Panc1 (cell line): ENCODE measurements around the gene UNKL. TPM values are rescaled to one million over a fixed set of nuclear protein-coding genes. Genes with fewer than 3 reads are reported as not detected.

Experiments used
- ATAC-seq: fragments of 200-7000 bp; cut with Tn5 transposase; 2 replicates; pipeline ENCODE4 v1.9.1; 2020; ENCODE audit warnings: mild to moderate bottlenecking, moderate library complexity
- BruUV-seq: library from RNA; stranded (reverse); fragments of 400-500 nt; replicated peaks from 2 replicates; lab custom pipeline; 2021; lab: Mats Ljungman, UMichigan
- CTCF ChIA-PET: fragments of 300-600 bp; sonication (Branson Sonifier 250); formaldehyde crosslinking; loops from one replicate; lab custom pipeline; 2022; ENCODE audit warnings: antibody characterized with exemption; lab: Charles Lee
- POLR2A ChIA-PET: fragments of 300-600 bp; sonication (Branson Sonifier 250); formaldehyde crosslinking; loops from one replicate; lab custom pipeline; 2022; ENCODE audit warnings: antibody characterized with exemption; lab: Charles Lee
- DNase-seq: peaks from one replicate; pipeline ENCODE4 v3.0.0-alpha.2; 2010; ENCODE audit warnings: low read depth, low spot score
- H3K27ac ChIP-seq: 2 replicates; pipeline ENCODE4 v1.5.1; 2011; ENCODE audit warnings: mild to moderate bottlenecking, low read length, inconsistent platforms
- H3K27me3 ChIP-seq: fragments of 200-500 bp; sonication (Bioruptor generic); 2 replicates; pipeline ENCODE4 v1.6.0; 2014; ENCODE audit warnings: low read length, inconsistent platforms; ENCODE audit not compliant: control insufficient read depth, insufficient read depth
- H3K36me3 ChIP-seq: fragments of 200-500 bp; sonication (Bioruptor generic); 2 replicates; pipeline ENCODE4 v1.5.1; 2014; ENCODE audit warnings: inconsistent platforms, mild to moderate bottlenecking, low read length, moderate library complexity; ENCODE audit not compliant: control insufficient read depth, insufficient read depth
- H3K4me1 ChIP-seq: 2 replicates; pipeline ENCODE4 v1.5.1; 2011; ENCODE audit warnings: inconsistent platforms, mild to moderate bottlenecking, low read length, moderate library complexity; ENCODE audit not compliant: control insufficient read depth, insufficient read depth
- H3K4me3 ChIP-seq, 2 experiments: 2 replicates each; pipeline ENCODE4 v1.5.1; 2011 to 2012; ENCODE audit warnings: low read depth in 2 of 2, low read length in 2 of 2, mild to moderate bottlenecking in 2 of 2, inconsistent platforms in 1 of 2, moderate library complexity in 1 of 2
- H3K9me3 ChIP-seq: fragments of 200-500 bp; sonication (Bioruptor generic); 2 replicates; pipeline ENCODE4 v1.5.1; 2014; ENCODE audit warnings: low read depth, mild to moderate bottlenecking, inconsistent platforms, low read length, moderate library complexity; ENCODE audit not compliant: control insufficient read depth, insufficient read depth
- POLR2AphosphoS5 ChIP-seq: IDR thresholded peaks from 2 replicates; pipeline ENCODE4 v1.6.1; 2012; ENCODE audit warnings: mild to moderate bottlenecking, low read depth, low read length, moderate library complexity
- SIN3A ChIP-seq: IDR thresholded peaks from 2 replicates; pipeline ENCODE4 v1.6.1; 2012; ENCODE audit warnings: low read depth, mild to moderate bottlenecking, low read length, moderate library complexity, borderline replicate concordance; ENCODE audit not compliant: insufficient read depth
- TCF7L2 ChIP-seq: IDR thresholded peaks from 2 replicates; pipeline ENCODE4 v1.6.1; 2011; ENCODE audit warnings: mild to moderate bottlenecking, low read depth, low read length, inconsistent platforms
- in situ Hi-C: cut with HindIII; loops from 2 replicates; pipeline ENCODE4 v1.10.0; 2016; ENCODE audit warnings: low sequenced_read_pairs, low pct_unique_long_range_greater_than_20kb
- intact Hi-C: fragments of 100-400 bp; cut with micrococcal nuclease; formaldehyde crosslinking; loops from one replicate; pipeline ENCODE4 v1.10.0; 2022; ENCODE audit not compliant: unreplicated experiment
- total RNA-seq: library from RNA; stranded (reverse); gene quantifications from one replicate; pipeline ENCODE4 v1.2.1, GENCODE V29; 2021; ENCODE audit not compliant: unreplicated experiment
- TF ChIP-seq, protein P1 (sequence below): fragments of 450-650 bp; IDR thresholded peaks from 2 replicates; pipeline ENCODE4 v1.5.1; 2017; ENCODE audit warnings: mild to moderate bottlenecking
- TF ChIP-seq, protein P2 (sequence below), 2 experiments: IDR thresholded peaks; 2 replicates each; pipeline ENCODE4 v1.6.1; 2011 to 2012; ENCODE audit warnings: low read depth in 2 of 2, control low read depth in 1 of 2, low read length in 1 of 2, mild to moderate bottlenecking in 1 of 2, moderate library complexity in 1 of 2; ENCODE audit not compliant: insufficient read depth in 1 of 2

The UNKL gene
- total RNA-seq, 1 experiment from 2014 or later, result 26.6 TPM

DNA sequence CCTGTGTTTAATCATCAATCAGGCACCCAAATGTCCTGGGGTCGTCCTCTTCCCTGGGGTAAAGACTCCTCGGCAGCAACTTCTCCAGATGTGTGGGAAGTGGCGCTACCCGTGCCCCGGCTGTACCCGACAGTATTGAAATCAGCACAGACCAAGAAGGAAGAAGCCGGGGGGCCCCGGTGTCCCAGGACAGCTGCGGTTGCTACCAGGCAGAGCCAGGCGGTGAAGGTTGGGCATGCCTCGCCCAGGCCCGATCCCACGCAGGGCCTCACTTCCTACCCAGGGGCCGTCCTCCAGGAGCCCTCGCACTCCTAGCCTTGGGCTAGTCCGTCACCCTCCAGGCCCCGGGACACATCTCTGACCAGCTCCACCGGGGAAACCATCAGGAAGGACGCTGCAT lies 38.8 kb upstream of the UNKL start:
- ChIA-PET CTCF (no interaction called here), POLR2A (no interaction called here)
- in situ Hi-C loops (no loop called here), intact Hi-C loops (no loop called here)
- no peak for DNase-seq
- H3K4me3 ChIP-seq, result no peak overlapping the region
- no peaks in the 10 kb centered on the region for H3K27me3 ChIP-seq
- no peak overlapping the region for H3K27ac ChIP-seq
- BruUV-seq, result no TSS peak
- no peak for ATAC-seq
- no peaks in the 10 kb centered on the region for H3K4me1 ChIP-seq
- no peaks in the 10 kb centered on the region for H3K9me3 ChIP-seq
- H3K36me3 ChIP-seq, result no peaks in the 10 kb centered on the region; the same call in 1 of the 2 replicates
- TF ChIP-seq TCF7L2 (no peak), POLR2AphosphoS5 (no peak), SIN3A (no peak)
- TF ChIP-seq, protein P1, sequence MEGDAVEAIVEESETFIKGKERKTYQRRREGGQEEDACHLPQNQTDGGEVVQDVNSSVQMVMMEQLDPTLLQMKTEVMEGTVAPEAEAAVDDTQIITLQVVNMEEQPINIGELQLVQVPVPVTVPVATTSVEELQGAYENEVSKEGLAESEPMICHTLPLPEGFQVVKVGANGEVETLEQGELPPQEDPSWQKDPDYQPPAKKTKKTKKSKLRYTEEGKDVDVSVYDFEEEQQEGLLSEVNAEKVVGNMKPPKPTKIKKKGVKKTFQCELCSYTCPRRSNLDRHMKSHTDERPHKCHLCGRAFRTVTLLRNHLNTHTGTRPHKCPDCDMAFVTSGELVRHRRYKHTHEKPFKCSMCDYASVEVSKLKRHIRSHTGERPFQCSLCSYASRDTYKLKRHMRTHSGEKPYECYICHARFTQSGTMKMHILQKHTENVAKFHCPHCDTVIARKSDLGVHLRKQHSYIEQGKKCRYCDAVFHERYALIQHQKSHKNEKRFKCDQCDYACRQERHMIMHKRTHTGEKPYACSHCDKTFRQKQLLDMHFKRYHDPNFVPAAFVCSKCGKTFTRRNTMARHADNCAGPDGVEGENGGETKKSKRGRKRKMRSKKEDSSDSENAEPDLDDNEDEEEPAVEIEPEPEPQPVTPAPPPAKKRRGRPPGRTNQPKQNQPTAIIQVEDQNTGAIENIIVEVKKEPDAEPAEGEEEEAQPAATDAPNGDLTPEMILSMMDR, result no peak
- TF ChIP-seq, protein P2, sequence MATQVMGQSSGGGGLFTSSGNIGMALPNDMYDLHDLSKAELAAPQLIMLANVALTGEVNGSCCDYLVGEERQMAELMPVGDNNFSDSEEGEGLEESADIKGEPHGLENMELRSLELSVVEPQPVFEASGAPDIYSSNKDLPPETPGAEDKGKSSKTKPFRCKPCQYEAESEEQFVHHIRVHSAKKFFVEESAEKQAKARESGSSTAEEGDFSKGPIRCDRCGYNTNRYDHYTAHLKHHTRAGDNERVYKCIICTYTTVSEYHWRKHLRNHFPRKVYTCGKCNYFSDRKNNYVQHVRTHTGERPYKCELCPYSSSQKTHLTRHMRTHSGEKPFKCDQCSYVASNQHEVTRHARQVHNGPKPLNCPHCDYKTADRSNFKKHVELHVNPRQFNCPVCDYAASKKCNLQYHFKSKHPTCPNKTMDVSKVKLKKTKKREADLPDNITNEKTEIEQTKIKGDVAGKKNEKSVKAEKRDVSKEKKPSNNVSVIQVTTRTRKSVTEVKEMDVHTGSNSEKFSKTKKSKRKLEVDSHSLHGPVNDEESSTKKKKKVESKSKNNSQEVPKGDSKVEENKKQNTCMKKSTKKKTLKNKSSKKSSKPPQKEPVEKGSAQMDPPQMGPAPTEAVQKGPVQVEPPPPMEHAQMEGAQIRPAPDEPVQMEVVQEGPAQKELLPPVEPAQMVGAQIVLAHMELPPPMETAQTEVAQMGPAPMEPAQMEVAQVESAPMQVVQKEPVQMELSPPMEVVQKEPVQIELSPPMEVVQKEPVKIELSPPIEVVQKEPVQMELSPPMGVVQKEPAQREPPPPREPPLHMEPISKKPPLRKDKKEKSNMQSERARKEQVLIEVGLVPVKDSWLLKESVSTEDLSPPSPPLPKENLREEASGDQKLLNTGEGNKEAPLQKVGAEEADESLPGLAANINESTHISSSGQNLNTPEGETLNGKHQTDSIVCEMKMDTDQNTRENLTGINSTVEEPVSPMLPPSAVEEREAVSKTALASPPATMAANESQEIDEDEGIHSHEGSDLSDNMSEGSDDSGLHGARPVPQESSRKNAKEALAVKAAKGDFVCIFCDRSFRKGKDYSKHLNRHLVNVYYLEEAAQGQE (IDR thresholded peaks at IDR 0.05; ENCODE audit: insufficient read depth in 1 of 2, low read depth in 2 of 2, low read length in 1 of 2), result no peak

DNA sequence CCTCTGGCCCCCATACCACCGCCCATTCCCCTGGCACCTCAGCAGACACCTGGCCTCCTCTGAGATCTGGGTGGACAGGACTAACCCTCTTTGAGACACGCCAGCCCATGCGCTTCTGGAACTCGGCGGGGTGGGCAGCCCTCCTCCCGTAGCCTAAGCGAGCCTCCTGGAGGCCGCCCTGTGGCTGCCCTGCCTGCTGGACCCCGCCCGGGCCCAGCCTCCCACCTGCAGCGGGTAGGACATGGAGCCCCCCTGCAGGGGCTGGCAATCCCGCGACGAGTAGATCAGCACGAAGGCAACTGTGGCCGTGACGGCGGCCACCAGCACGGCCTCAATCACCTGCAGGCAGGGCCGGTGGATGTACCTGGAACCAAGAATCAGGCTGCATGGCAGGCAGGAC lies 38.0 kb upstream of the UNKL start:
- H3K9me3 ChIP-seq, result no peaks in the 10 kb centered on the region
- POLR2A ChIA-PET, result no interaction called here
- no peaks in the 10 kb centered on the region; the same call in 1 of the 2 replicates for H3K36me3 ChIP-seq
- H3K27ac ChIP-seq, result no peak overlapping the region
- H3K4me1 ChIP-seq, result no peaks in the 10 kb centered on the region
- no peak for TF ChIP-seq TCF7L2
- no peak for TF ChIP-seq POLR2AphosphoS5
- TF ChIP-seq, protein P1, result no peak
- no peak for TF ChIP-seq SIN3A
- TF ChIP-seq, protein P2 (IDR thresholded peaks at IDR 0.05; ENCODE audit: insufficient read depth in 1 of 2, low read depth in 2 of 2, low read length in 1 of 2), result no peak
- ATAC-seq (no peak), DNase-seq (no peak)
- H3K27me3 ChIP-seq, result no peaks in the 10 kb centered on the region
- CTCF ChIA-PET, result no interaction called here
- in situ Hi-C loops, result no loop called here
- H3K4me3 ChIP-seq, result no peak overlapping the region
- BruUV-seq, result no TSS peak
- intact Hi-C loops, result no loop called here
